Activated gamma-delta T cell (primary cell): ENCODE data around the gene AK8.

Source experiments
- DNase-seq: peaks from one replicate; lab custom pipeline; 2025; lab: John Stamatoyannopoulos, UW
- total RNA-seq, 2 donors: gene quantifications; one replicate each; lab custom pipeline; 2026; lab: John Stamatoyannopoulos, UW

The AK8 gene
- 0.26 to 1.1 reads per million in 2 donors for total RNA-seq

GRCh38 chr9:132877824-132878694, at the start of gene AK8:
Gene AK8 (minus strand): TSS chr9:132878284. CDS start chr9:132878255, 29 bp downstream.
- DNase-seq, result peak; percentile 64

- no peak for DNase-seq
Observed at GRCh38 chr9:132927704-132928103, 49.6 kb upstream of the AK8 start.

GRCh38 chr9:132923346-132923902, 45.3 kb upstream of the AK8 start:
- no peak for DNase-seq

- DNase-seq, result no peak
Observed at GRCh38 chr9:132919614-132920268, 41.7 kb upstream of the AK8 start.

GRCh38 chr9:132914924-132915323, 36.8 kb upstream of the AK8 start:
- DNase-seq, result no peak

- DNase-seq, result no peak
Observed at GRCh38 chr9:132912131-132912530, 34.0 kb upstream of the AK8 start.

- no peak for DNase-seq
Observed at GRCh38 chr9:132910376-132910775, 32.3 kb upstream of the AK8 start.

- no peak for DNase-seq
Observed at GRCh38 chr9:132909311-132909710, 31.2 kb upstream of the AK8 start.

GRCh38 chr9:132908635-132909034, 30.6 kb upstream of the AK8 start:
- no peak for DNase-seq

GRCh38 chr9:132905726-132906125, 27.6 kb upstream of the AK8 start:
- DNase-seq, result no peak

GRCh38 chr9:132903574-132904492, 25.7 kb upstream of the AK8 start:
- DNase-seq, result no peak

- DNase-seq, result no peak
Observed at GRCh38 chr9:132901858-132902831, 24.1 kb upstream of the AK8 start.

GRCh38 chr9:132898051-132898450, 20.0 kb upstream of the AK8 start:
- no peak for DNase-seq

- no peak for DNase-seq
Observed at GRCh38 chr9:132896906-132897305, 18.8 kb upstream of the AK8 start.

- no peak for DNase-seq
Observed at GRCh38 chr9:132896264-132896663, 18.2 kb upstream of the AK8 start.

GRCh38 chr9:132894862-132895835, 17.1 kb upstream of the AK8 start:
- no peak for DNase-seq

GRCh38 chr9:132894346-132894745, 16.3 kb upstream of the AK8 start:
- DNase-seq, result no peak

- no peak for DNase-seq
Observed at GRCh38 chr9:132892400-132892799, 14.3 kb upstream of the AK8 start.

- DNase-seq, result no peak
Observed at GRCh38 chr9:132888151-132888550, 10.1 kb upstream of the AK8 start.
